Activated T-cell treated with anti-CD3 and anti-CD28 coated beads, Interleukin-2, amount 50 U/mL, for 24 hours (primary cell): ENCODE measurements around the gene NRP2.

Experiments
- DNase-seq: peaks from one replicate; pipeline ENCODE4 v3.0.0-alpha.2; 2020
- H3K27ac Mint-ChIP-seq: 2 replicates; pipeline ENCODE4 v1.8.0; 2020; ENCODE audit warnings: mild to moderate bottlenecking, mixed read lengths
- H3K27me3 Mint-ChIP-seq: 2 replicates; pipeline ENCODE4 v1.8.0; 2020; ENCODE audit warnings: mixed read lengths
- H3K36me3 Mint-ChIP-seq: 2 replicates; pipeline ENCODE4 v1.8.0; 2020; ENCODE audit warnings: low read depth, mixed read lengths
- H3K4me1 Mint-ChIP-seq: 2 replicates; pipeline ENCODE4 v1.8.0; 2020; ENCODE audit warnings: low read depth, mixed read lengths
- H3K4me3 Mint-ChIP-seq: 2 replicates; pipeline ENCODE4 v1.8.0; 2020; ENCODE audit warnings: mild to moderate bottlenecking, moderate library complexity, mixed read lengths
- H3K9me3 Mint-ChIP-seq: 2 replicates; pipeline ENCODE4 v1.8.0; 2020; ENCODE audit warnings: mixed read lengths

NRP2 gene

DNA sequence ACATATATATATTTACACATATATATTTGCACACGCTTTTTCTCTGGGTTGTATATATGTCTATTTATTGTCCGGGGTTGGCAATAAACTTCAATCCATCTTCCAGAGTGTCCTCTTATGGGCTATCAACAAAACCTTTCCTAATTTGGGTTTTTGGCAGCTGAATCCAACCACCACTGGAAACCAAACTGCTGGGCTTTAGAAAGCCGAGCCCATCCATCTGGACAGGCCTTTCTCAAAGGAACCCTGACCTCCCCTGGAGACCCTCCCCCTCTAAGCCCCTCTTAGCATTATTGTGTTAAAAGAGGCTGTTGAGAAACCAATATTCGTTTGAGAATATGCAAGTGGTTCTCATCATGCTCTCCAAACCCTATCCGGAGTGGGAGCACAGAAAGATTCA lies 153.6 kb downstream of the NRP2 start:
- peaks cover 2% of the 10 kb centered on the region for H3K9me3 Mint-ChIP-seq

DNA sequence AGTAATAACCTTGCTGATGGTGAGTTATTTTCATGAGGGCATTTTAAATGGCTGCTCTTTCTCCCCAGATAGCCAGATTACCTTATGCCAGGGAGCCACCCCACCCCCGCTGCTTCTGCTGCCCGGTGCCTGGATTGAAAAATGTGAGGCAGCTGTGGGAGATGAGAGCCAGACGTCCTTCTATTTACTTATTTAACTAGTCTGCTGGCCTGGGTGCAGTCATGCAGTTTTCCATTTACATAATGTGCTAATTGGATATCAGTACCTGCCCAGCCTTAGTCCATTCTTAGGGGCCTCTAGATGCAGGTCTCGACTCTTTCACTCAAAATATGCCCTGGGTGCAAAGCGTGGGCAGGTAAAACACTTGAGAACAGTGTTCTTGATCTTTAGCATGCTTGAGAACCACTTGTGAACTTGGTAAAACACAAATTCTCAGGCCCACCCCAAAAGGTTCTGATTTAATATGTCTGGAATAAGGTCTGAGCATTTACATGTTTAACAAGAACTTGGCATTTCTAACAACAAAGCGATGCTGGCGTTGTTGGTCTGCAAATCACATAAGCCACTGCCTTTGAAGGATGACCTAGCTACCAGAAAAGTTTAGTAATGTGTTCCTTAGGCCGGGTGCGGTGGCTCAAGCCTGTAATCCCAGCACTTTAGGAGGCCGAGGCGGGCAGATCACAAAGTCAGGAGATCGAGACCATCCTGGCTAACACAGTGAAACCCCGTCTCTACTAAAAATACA lies 154.3 kb downstream of the NRP2 start:
- Mint-ChIP-seq H3K4me3 (no peak overlapping the region), H3K9me3 (peaks cover 2% of the 10 kb centered on the region), H3K27me3 (peaks cover 4% of the 10 kb centered on the region), H3K36me3 (no peaks in the 10 kb centered on the region), H3K27ac (no peak overlapping the region), H3K4me1 (no peaks in the 10 kb centered on the region)
- DNase-seq = no peak

More for the DNA sequence above, 153.6 kb downstream of the NRP2 start:
- no peaks in the 10 kb centered on the region for H3K4me1 Mint-ChIP-seq
- no peaks in the 10 kb centered on the region for H3K27me3 Mint-ChIP-seq
- no peak overlapping the region for H3K4me3 Mint-ChIP-seq
- no peak overlapping the region for H3K27ac Mint-ChIP-seq
- no peak for DNase-seq
- H3K36me3 Mint-ChIP-seq = no peaks in the 10 kb centered on the region

DNA sequence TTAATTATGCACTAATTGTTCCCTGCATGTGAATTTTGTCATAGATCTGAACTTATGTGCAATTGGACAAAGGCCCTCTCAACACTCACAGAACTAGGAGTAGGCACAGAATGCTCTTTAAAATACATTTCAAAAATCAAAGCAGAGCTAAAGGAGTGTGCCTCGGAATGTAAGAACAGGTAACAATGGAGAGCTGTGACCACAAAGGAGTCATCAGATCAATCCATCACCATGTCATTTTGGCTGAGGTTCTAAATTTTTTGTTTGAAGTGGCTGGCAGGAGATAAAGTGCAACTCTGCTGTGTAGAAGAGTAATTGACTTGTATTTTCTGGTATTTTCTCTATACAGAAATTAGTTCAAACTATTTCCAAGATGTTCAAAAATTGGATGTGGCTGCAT lies 155.4 kb downstream of the NRP2 start:
- H3K4me3 Mint-ChIP-seq = no peak overlapping the region
- no peak overlapping the region for H3K27ac Mint-ChIP-seq
- peaks cover 8% of the 10 kb centered on the region for H3K27me3 Mint-ChIP-seq
- no peak for DNase-seq
- no peaks in the 10 kb centered on the region for H3K4me1 Mint-ChIP-seq
- H3K36me3 Mint-ChIP-seq = no peaks in the 10 kb centered on the region
- H3K9me3 Mint-ChIP-seq = peaks cover 2% of the 10 kb centered on the region

DNA sequence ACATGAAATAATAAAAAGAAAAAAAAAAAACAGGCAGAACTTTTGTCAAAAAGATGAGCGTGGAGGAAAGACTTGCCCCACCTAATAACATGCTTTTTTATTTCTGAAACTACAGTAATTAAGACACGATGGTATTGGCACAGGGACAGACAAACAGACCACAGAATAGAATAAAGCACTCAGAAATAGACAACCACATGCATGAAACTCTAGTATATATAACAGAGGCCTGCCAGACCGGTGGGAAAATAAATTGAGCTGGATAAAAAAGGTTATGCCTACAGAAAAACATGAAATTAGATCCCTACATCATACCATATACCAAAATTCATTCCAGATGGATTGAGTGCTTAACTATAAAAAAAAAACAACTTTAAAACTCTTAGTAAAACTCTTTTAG lies 163.1 kb downstream of the NRP2 start:
- DNase-seq = no peak
- Mint-ChIP-seq H3K4me3 (no peak overlapping the region), H3K36me3 (no peaks in the 10 kb centered on the region), H3K27ac (no peak overlapping the region), H3K9me3 (no peaks in the 10 kb centered on the region), H3K4me1 (no peaks in the 10 kb centered on the region), H3K27me3 (peaks cover 19% of the 10 kb centered on the region)
